ENCODE measurements around the gene GPR32. TPM values are rescaled to one million over a fixed set of nuclear protein-coding genes. Genes with fewer than 3 reads are reported as not detected.
"Not testable (repeated sequence)": the region's sequence is repeated elsewhere in the genome, so short reads cannot be mapped to it uniquely, and the experiment has no call there.

Gene GPR32
- total RNA-seq, 1 experiment from 2014 or later = not detected

GRCh38 chr19:50779504-50780457 lies 9.5 kb downstream of the GPR32 start:
- no peak for DNase-seq (ENCODE audit: extremely low read depth, low read depth)

DNA sequence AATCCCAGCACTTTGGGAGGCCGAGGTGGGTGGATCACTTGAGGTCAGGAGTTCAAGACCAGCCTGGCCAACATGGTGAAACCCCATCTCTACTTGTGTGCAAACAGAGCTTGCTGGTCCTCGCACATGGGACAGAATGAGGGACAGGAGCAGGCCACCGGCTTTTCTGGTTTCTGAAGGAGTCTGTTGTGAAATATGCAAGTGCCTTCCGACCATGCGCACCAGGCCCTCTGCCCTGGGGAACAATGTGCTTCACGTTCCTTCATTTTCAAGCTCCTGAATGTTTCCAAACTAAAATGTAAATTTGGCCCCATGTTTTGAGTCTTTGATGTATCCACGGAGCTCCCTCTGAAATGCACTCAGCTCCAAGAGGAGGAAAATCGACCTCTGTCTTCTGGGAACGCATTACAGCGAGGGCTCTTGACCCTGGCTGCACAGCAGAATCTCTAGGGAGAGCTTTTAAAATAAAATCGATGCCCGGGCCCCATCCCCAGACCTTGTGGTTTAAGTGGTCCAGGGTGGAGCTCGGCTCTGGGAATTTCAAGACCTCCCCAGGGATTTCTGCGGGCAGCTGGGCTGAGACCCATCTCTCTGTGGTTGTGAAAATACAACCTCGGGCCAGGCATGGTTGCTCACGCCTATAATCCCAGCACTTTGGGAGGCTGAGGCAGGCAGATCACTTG lies 10.6 kb downstream of the GPR32 start:
- no peak for DNase-seq (ENCODE audit: extremely low read depth, low read depth)

GRCh38 chr19:50783848-50784152 lies 13.5 kb downstream of the GPR32 start:
- not testable (repeated sequence) for DNase-seq (ENCODE audit: extremely low read depth, low read depth)

- DNase-seq (ENCODE audit: extremely low read depth, low read depth) = no peak
Measured at GRCh38 chr19:50784710-50785109, 14.4 kb downstream of the GPR32 start.

- DNase-seq (ENCODE audit: extremely low read depth, low read depth) = no peak
Measured at GRCh38 chr19:50785329-50785728, 15.1 kb downstream of the GPR32 start.

DNA sequence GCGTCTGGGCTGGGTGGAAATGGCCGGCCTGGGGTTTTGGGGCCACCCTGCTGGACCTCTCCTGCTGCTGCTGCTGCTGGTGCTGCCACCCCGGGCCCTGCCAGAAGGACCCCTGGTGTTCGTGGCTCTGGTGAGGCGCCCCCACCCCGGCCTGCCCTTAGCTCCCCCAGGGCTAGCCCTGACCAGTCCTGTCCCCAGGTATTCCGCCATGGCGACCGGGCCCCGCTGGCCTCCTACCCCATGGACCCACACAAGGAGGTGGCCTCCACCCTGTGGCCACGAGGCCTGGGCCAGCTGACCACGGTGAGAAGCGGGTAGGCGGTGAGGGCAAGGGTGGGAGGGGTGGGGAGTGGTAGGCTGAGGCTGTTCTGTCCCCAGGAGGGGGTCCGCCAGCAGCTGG lies 20.1 kb downstream of the GPR32 start, which contains the start of gene ACP4:
ACP4 (plus strand) TSS at position 20 of the 400 bp plus-strand sequence; CDS start at position 20, 0 bp downstream.
- DNase-seq (ENCODE audit: extremely low read depth, low read depth) = no peak

GRCh38 chr19:50790922-50791467 lies 20.7 kb downstream of the GPR32 start:
- no peak for DNase-seq (ENCODE audit: extremely low read depth, low read depth)

- no peak for DNase-seq (ENCODE audit: extremely low read depth, low read depth)
Measured at GRCh38 chr19:50791594-50792271, 21.5 kb downstream of the GPR32 start.

- DNase-seq (ENCODE audit: extremely low read depth, low read depth) = no peak
Measured at GRCh38 chr19:50792272-50793250, 22.3 kb downstream of the GPR32 start.

DNA sequence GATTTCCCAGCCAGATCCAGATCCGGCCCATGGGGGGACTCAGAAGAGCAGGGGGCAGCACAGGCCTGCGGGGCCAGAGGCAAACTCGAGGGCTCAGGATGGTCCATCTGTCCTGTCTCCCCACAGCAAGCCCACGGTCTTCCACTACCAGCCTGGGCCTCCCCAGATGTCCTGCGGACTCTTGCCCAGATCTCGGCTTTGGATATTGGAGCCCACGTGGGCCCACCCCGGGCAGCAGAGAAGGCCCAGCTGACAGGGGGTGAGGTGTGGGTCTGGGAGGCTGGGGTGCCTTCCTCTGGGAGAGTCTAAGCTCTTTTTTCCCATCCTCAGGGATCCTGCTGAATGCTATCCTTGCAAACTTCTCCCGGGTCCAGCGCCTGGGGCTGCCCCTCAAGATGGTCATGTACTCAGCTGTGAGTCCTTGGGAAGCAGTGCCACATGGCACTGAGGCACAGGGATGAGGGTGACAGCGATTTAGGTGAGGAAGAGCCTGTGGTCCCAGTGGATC lies 23.3 kb downstream of the GPR32 start:
- DNase-seq (ENCODE audit: extremely low read depth, low read depth) = no peak

DNA sequence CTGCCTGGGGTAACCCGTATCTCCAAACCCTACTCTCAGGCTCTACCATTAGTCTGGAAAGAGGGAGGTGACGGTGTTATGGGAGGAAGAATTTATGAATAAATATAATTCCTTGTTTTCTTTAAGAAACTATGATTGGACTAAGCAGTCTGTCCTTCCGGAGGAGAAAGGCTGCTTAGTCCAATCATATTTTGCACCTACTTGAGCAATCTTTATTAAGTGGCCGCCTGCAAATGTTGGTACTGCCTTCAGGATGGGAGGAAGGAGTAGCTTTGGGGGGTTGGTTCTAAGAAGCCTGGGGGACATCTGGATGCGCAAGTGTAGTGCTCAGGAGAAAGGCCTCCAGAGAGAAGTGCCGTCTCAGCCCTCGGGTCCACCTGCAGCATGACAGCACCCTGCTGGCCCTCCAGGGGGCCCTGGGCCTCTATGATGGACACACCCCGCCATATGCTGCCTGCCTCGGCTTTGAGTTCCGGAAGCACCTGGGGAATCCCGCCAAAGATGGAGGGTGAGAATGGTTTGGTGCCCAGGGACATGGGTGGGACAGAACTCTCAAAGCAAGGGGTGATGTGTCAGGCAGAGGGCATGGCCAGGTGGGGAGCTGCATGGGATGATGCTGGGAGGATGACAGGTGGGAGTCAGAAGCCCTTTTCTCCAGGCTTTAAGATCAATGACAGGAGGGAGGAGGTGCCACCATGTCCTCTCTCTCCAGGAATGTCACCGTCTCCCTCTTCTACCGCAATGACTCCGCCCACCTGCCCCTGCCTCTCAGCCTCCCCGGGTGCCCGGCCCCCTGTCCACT lies 24.0 kb downstream of the GPR32 start:
- DNase-seq (ENCODE audit: extremely low read depth, low read depth) = no peak

DNA sequence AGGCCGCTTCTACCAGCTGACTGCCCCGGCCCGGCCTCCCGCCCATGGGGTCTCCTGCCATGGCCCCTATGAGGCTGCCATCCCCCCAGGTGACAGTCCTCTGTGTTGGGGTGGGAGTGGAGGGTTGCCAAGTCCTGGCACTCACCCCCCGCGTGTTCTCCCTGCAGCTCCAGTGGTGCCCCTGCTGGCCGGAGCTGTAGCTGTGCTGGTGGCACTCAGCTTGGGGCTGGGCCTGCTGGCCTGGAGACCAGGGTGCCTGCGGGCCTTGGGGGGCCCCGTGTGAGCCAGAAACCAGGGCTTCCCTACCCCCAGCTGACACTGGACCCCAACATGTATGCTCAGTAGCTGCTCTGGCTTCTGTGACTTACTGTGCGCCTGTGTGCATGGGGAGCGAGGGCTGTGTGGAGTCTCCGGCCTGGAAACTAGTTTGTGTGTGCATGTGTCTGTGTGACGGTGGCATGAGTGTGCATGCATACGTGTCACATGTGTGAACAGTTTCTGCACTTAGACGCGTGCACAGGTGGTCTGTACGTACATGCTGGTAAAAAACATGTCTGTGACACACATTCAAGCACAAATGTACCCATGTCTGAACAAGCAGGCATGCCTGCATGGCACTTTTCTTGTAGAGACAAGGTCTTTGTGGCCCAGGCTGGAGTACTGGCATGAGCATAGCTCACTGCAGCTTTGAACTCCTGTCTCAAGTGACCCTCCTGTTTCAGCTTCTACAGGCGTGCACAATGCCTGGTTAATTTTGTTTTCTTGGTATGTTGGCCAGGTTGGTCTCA lies 24.8 kb downstream of the GPR32 start:
- no peak for DNase-seq (ENCODE audit: extremely low read depth, low read depth)

GRCh38 chr19:50795664-50796073 lies 25.4 kb downstream of the GPR32 start:
- no peak for DNase-seq (ENCODE audit: extremely low read depth, low read depth)

- DNase-seq (ENCODE audit: extremely low read depth, low read depth) = no peak
Measured at GRCh38 chr19:50796128-50796633, 25.9 kb downstream of the GPR32 start.

GRCh38 chr19:50796634-50797428 lies 26.6 kb downstream of the GPR32 start:
- DNase-seq (ENCODE audit: extremely low read depth, low read depth) = no peak

GRCh38 chr19:50797429-50797780 lies 27.1 kb downstream of the GPR32 start:
- no peak for DNase-seq (ENCODE audit: extremely low read depth, low read depth)
